Measurements from ENCODE around the gene USP24.
A peak's percentile ranks its signal among the peaks of the same experiment; 100 is the strongest.
"Not testable (repeated sequence)": the region's sequence is repeated elsewhere in the genome, so short reads cannot be mapped to it uniquely, and the experiment has no call there.

The USP24 gene

GRCh38 chr1:55215194-55216021, at the start of gene USP24:
USP24 (minus strand) TSS chr1:55215364; CDS start chr1:55215113, 251 bp downstream.
- peak; percentile 66 for DNase-seq

GRCh38 chr1:55262822-55263221, 47.7 kb upstream of the USP24 start:
- no peak for DNase-seq

- DNase-seq: no peak
Measured at GRCh38 chr1:55259911-55260609, 44.9 kb upstream of the USP24 start.

- no peak for DNase-seq
Measured at GRCh38 chr1:55257958-55258357, 42.8 kb upstream of the USP24 start.

GRCh38 chr1:55255901-55256300, 40.7 kb upstream of the USP24 start:
- no peak for DNase-seq

- DNase-seq: no peak
Measured at GRCh38 chr1:55252942-55253589, 37.9 kb upstream of the USP24 start.

GRCh38 chr1:55250399-55251075, 35.4 kb upstream of the USP24 start:
- no peak for DNase-seq

GRCh38 chr1:55249646-55250398, 34.7 kb upstream of the USP24 start:
- no peak for DNase-seq

GRCh38 chr1:55246896-55247295, 31.7 kb upstream of the USP24 start:
- no peak for DNase-seq

GRCh38 chr1:55246331-55246730, 31.2 kb upstream of the USP24 start:
- no peak for DNase-seq

- no peak for DNase-seq
Measured at GRCh38 chr1:55245781-55246180, 30.6 kb upstream of the USP24 start.

- DNase-seq: no peak
Measured at GRCh38 chr1:55244476-55245099, 29.4 kb upstream of the USP24 start.

- no peak for DNase-seq
Measured at GRCh38 chr1:55243655-55244054, 28.5 kb upstream of the USP24 start.

GRCh38 chr1:55239548-55239947, 24.4 kb upstream of the USP24 start:
- no peak for DNase-seq

GRCh38 chr1:55235722-55236121, 20.6 kb upstream of the USP24 start:
- no peak for DNase-seq

GRCh38 chr1:55234016-55234415, 18.9 kb upstream of the USP24 start:
- no peak for DNase-seq

GRCh38 chr1:55233145-55233777, 18.1 kb upstream of the USP24 start:
- no peak for DNase-seq

- no peak for DNase-seq
Measured at GRCh38 chr1:55232448-55233144, 17.4 kb upstream of the USP24 start.

- no peak for DNase-seq
Measured at GRCh38 chr1:55231745-55232144, 16.6 kb upstream of the USP24 start.

- no peak for DNase-seq
Measured at GRCh38 chr1:55230659-55231058, 15.5 kb upstream of the USP24 start.

- DNase-seq: not testable (repeated sequence)
Measured at GRCh38 chr1:55229726-55230125, 14.6 kb upstream of the USP24 start.

Data from COR-L47 (cell line).